Left lung (tissue), 10 donors: ENCODE data around the gene LPCAT4. TPM values are rescaled to one million over a fixed set of nuclear protein-coding genes. Genes with fewer than 3 reads are reported as not detected.

Experiments
- ATAC-seq: fragments of 200-7000 bp; cut with Tn5 transposase; one replicate; pipeline ENCODE4 v1.9.1; 2020; ENCODE audit warnings: moderate library complexity
- DNase-seq, 4 donors: peaks; one replicate each; pipeline ENCODE4 v3.0.0-alpha.2; 2013 to 2020
- H3K27ac ChIP-seq, 2 donors: fragments of 200-600 bp; sonication (generic) in 1 of 2; one replicate each; pipeline versions ENCODE4 v1.5.0 to v1.8.0; 2020 to 2021
- H3K27me3 ChIP-seq, 2 donors: fragments of 200-600 bp; sonication (generic) in 1 of 2; one replicate each; pipeline versions ENCODE4 v1.5.0 to v1.8.0; 2020 to 2021
- H3K36me3 ChIP-seq, 2 donors: fragments of 200-600 bp; sonication (generic) in 1 of 2; one replicate each; pipeline versions ENCODE4 v1.5.0 to v1.8.0; 2020 to 2021
- H3K4me1 ChIP-seq, 2 donors: fragments of 200-600 bp; one replicate each; pipeline ENCODE4 v1.8.0; 2021
- H3K4me3 ChIP-seq, 2 donors: fragments of 200-600 bp; sonication (generic) in 1 of 2; one replicate each; pipeline versions ENCODE4 v1.5.0 to v1.8.0; 2020 to 2021; ENCODE audit warnings: mild to moderate bottlenecking in 1 of 2
- H3K9me3 ChIP-seq, 2 donors: fragments of 200-600 bp; sonication (generic) in 1 of 2; one replicate each; pipeline versions ENCODE4 v1.5.0 to v1.8.0; 2020 to 2021
- CTCF ChIP-seq, 2 donors: fragments of 200-600 bp; sonication (generic) in 1 of 2; IDR thresholded peaks; one replicate each; pipeline versions ENCODE4 v1.5.0 to v1.8.0; 2021; ENCODE audit warnings: antibody characterized with exemption in 2 of 2
- intact Hi-C, 2 donors: fragments of 100-400 bp; cut with DNase I; formaldehyde crosslinking; loops; one replicate each; pipeline versions ENCODE4 v1.11.2 to v1.14.2; 2022
- polyA plus RNA-seq, 6 donors: library from polyadenylated mRNA; unstranded; fragments of 120-200 nt; gene quantifications; one replicate each; pipeline ENCODE4 v1.2.1, GENCODE V29; 2013; ENCODE audit not compliant: insufficient read length in 6 of 6
- total RNA-seq, 2 donors: library from RNA; stranded (reverse); fragmentation: NEBNext Ultra II Directional; extraction: Animal tissue kit (Norgen Biotek cat#: 25700); gene quantifications; one replicate each; pipeline ENCODE4 v1.2.1, GENCODE V29; 2021
- donor health status: DM: no; HTN: yes; CAD: no.
- donor health status: DM: no; HTN: no; CAD: no.

LPCAT4 gene
- total and polyA plus RNA-seq, 8 donors = 34.9 to 53.0 (median 45.4) TPM

DNA sequence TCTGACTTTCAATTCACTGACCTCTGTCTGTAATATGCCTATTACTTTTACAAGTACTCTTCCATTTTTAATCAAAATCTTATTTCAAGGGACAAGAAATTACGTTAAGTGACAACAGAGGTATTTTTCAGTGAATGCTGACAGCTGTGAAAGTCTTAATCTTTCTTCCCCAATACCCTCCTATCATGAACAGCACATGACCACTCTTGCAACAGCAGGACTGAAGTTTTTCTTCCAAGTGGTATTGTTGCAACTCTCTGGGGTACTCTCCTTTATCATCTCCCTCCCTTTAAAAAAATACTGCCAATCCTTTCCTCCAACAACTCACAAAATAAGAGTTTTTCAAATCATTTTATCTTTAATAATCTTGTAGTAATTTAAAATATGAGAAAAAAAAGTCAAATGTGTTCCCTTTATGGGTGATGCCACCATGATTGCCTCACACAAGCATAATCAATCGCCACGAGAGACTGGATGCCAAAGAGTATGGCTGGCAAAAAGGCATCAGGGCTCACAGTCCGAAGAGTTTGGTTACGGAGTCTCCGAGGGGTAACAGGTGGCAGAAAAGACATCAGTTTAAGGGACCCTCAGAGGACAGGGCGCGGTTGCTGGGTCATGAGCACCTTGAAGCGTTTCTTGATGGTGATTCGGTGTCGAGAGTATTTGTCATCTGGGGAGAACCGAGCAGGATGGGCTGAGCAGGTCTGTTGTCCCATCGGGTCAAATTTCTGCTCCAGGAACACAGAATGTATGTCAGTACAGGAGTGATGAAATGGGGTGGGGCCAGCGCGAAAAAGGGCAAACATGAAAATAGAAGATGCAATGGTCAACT, 25.4 kb downstream of the LPCAT4 start:
- Histone ChIP-seq H3K4me3 (peak overlapping the region; percentile 60 to 66), H3K9me3 (no peaks in the 10 kb centered on the region), H3K36me3 (peaks cover 0 to 35% of the 10 kb centered on the region in 2 donors), H3K4me1 (peaks cover 5 to 46% of the 10 kb centered on the region in 2 donors), H3K27ac (peak overlapping the region in 1 of 2 donors; percentile 88), H3K27me3 (no peaks in the 10 kb centered on the region)
- TF ChIP-seq CTCF (IDR thresholded peaks at IDR 0.05) = no peak
- intact Hi-C loops = no loop called here
- DNase-seq (no peak), ATAC-seq (no peak)

DNA sequence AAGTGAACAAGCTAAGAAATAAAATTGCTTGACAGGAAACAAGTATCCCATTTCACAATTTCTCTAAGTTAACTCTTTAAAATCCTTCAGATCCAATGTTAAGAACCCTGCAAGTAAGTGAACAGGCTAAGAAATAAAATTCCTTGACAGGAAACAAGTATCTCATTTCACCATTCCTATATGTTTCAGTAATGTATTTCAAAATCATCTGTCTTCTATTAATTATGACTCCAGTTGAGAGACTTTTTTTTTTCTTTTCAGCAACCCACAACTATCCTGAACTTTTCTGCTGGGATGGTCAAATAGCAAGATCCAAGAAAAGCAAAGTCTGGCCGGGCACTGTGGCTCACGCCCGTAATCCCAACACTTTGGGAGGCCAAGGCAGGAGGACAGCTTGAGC, 27.1 kb downstream of the LPCAT4 start:
- intact Hi-C loops = loop anchor here in 1 of 2 donors (10.0 kb wide), 1 partner anchor 95 kb away; no protein-coding TSS in a partner anchor
- H3K27ac ChIP-seq = no peak overlapping the region
- H3K36me3 ChIP-seq = peaks cover 0 to 35% of the 10 kb centered on the region in 2 donors
- no peaks in the 10 kb centered on the region for H3K9me3 ChIP-seq
- no peak overlapping the region for H3K4me3 ChIP-seq
- no peak for TF ChIP-seq CTCF (IDR thresholded peaks at IDR 0.05)
- no peaks in the 10 kb centered on the region for H3K27me3 ChIP-seq
- no peak for DNase-seq
- H3K4me1 ChIP-seq = peaks cover 6 to 61% of the 10 kb centered on the region in 2 donors
- no peak for ATAC-seq

DNA sequence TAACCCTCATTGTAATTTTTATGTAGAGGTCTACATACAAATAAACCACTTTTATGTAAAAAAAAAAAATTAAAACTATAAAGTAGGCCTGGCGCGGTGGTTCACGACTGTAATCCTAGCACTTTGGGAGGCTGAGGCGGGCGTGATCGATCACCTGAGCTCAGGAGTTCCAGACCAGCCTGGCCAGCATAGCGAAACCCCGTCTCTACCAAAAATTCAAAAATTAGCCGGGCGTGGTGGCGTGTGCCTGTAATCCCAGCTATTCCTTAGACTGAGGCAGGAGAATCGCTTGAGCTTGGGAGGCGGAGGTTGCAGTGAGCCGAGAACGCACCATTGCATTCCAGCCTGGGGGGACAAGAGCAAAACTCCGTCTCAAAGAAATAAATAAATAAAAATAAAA, 28.6 kb downstream of the LPCAT4 start:
- no peak for ATAC-seq
- intact Hi-C loops = loop anchor here in 1 of 2 donors (10.0 kb wide), 1 partner anchor 94 kb away; no protein-coding TSS in a partner anchor
- peak overlapping the region; percentile 87 to 98 for H3K27ac ChIP-seq
- H3K27me3 ChIP-seq = no peaks in the 10 kb centered on the region
- H3K4me1 ChIP-seq = peaks cover 16 to 76% of the 10 kb centered on the region in 2 donors
- no peaks in the 10 kb centered on the region for H3K9me3 ChIP-seq
- peaks cover 0 to 35% of the 10 kb centered on the region in 2 donors for H3K36me3 ChIP-seq
- DNase-seq = no peak
- H3K4me3 ChIP-seq = peak overlapping the region; percentile 85 to 88
- no peak for TF ChIP-seq CTCF (IDR thresholded peaks at IDR 0.05)

DNA sequence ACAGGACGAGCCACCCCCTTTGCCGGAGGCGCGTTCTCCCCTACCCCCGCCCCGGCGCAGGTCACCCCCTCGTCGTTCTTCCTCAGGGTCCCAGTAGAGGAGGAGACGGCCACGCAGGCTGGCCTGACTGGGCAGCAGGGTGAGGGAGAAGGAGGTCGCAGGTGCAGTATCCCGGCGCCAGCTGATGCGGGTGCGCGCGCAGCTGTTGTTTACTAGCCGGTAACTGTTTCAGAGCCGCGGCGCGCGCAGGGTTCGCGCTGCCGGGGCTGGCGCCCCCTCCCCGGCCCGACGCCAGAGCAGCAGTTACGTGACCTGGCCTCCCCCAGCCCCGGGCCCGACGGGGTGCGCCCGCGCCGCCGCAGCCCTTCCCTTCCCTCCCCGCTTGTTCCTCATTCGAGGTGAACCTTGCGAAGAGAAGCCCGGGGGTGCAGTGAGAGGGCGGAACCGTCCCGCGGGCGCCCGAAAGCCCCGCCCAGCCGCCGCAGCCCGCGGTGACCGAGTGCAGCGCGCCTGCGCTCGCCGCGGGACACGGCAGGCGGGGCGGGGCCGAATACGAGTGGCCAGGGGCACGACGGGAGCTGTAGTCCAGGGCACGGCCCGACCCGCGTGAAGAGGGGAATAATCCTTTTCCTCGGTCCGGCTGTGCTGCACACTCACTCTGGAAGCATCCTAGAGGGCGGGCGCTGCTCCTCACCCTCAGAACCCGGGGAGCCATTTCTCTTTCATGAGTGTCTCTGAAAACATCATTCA, 29.3 kb downstream of the LPCAT4 start, which contains the start of gene SLC12A6:
Gene SLC12A6 (minus strand): TSS at position 225 of the 750 bp plus-strand sequence. CDS start 1,101 bp downstream, outside the sequence.
- intact Hi-C loops = loop anchor here in 1 of 2 donors (10.0 kb wide), 1 partner anchor 93 kb away; no protein-coding TSS in a partner anchor
- Histone ChIP-seq H3K27ac (peak within 1 kb of the TSS; percentile 87 to 98), H3K9me3 (no peaks in the 10 kb centered on the region), H3K36me3 (peaks cover 0 to 35% of the 10 kb centered on the region in 2 donors), H3K4me3 (peak within 1 kb of the TSS; percentile 85 to 88), H3K4me1 (peaks cover 16 to 80% of the 10 kb centered on the region in 2 donors), H3K27me3 (no peaks in the 10 kb centered on the region)
- ATAC-seq (peak; percentile 96), DNase-seq (peak; percentile 81 to 99 (median 92))
- TF ChIP-seq CTCF (IDR thresholded peaks at IDR 0.05) = no peak
